Measurements from ENCODE around the gene INCENP.

DNA sequence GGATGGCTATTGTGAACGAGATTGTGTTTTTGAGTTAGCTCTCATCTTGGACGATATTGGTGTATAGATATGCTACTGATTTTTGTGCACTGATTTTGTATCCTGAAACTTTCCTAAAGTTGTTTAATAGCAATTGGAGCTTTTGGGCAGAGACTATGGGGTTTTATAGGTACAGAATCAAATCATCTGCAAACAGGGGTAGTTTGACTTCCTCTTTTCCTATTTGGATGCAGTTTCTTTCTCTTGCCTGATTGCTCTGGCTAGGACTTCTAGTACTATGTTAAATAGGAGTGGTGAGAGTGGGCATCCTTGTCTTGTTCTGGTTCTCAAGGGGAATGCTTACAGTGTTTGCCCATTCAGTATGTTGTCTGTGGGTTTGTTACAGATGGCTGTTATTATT lies 57.3 kb downstream of the INCENP start:
- TF ChIP-seq, protein P1, sequence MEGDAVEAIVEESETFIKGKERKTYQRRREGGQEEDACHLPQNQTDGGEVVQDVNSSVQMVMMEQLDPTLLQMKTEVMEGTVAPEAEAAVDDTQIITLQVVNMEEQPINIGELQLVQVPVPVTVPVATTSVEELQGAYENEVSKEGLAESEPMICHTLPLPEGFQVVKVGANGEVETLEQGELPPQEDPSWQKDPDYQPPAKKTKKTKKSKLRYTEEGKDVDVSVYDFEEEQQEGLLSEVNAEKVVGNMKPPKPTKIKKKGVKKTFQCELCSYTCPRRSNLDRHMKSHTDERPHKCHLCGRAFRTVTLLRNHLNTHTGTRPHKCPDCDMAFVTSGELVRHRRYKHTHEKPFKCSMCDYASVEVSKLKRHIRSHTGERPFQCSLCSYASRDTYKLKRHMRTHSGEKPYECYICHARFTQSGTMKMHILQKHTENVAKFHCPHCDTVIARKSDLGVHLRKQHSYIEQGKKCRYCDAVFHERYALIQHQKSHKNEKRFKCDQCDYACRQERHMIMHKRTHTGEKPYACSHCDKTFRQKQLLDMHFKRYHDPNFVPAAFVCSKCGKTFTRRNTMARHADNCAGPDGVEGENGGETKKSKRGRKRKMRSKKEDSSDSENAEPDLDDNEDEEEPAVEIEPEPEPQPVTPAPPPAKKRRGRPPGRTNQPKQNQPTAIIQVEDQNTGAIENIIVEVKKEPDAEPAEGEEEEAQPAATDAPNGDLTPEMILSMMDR (IDR thresholded peaks at IDR 0.05; ENCODE audit: low read length) = no peak
- no peak for TF ChIP-seq EZH2 (IDR thresholded peaks at IDR 0.05; ENCODE audit: borderline replicate concordance, low read length)
